ENCODE measurements around the gene CACNA1E.

Gene CACNA1E

GRCh38 chr1:181558416-181558815 is 75.1 kb downstream of the CACNA1E start:
- Histone ChIP-seq H2BK15ac (replicated peaks; ENCODE audit: low read depth) (no peak overlapping the region), H2BK120ac (ENCODE audit: low read depth, low read length) (no peak overlapping the region), H3K79me1 (ENCODE audit: low read length) (no peaks in the 10 kb centered on the region), H3K4ac (ENCODE audit: low read depth, low read length) (no peak overlapping the region), H4K8ac (ENCODE audit: low read depth, low read length) (no peak overlapping the region), H2BK5ac (ENCODE audit: low read length) (no peak overlapping the region), H2AK5ac (ENCODE audit: low read length) (no peak overlapping the region), H3K36me3 (ENCODE audit: control insufficient read depth, insufficient read depth, low read length) (no peaks in the 10 kb centered on the region), H3K9ac (ENCODE audit: low read length) (no peak overlapping the region), H3K4me1 (ENCODE audit: control insufficient read depth, low read depth, low read length) (peaks cover 5% of the 10 kb centered on the region), H3K18ac (ENCODE audit: low read length) (no peak overlapping the region), H3K56ac (ENCODE audit: low read length) (no peak overlapping the region), H3K4me3 (ENCODE audit: low read length) (no peak overlapping the region), H3K4me2 (ENCODE audit: low read length) (no peak overlapping the region), H3K79me2 (ENCODE audit: control insufficient read depth, insufficient read depth, low read length) (no peaks in the 10 kb centered on the region), H4K5ac (ENCODE audit: low read length) (no peak overlapping the region), H3K27ac (ENCODE audit: low read depth, low read length) (no peak overlapping the region), H3K27me3 (ENCODE audit: insufficient read depth, low read length, poor library complexity) (no peaks in the 10 kb centered on the region), H3K23ac (ENCODE audit: low read length) (no peak overlapping the region)
- no peak for DNase-seq
- WGBS (ENCODE audit: extremely low coverage, insufficient coverage, low lambda C conversion rate), result no CpG with 5 or more reads among the region's 4 CpGs

- Histone ChIP-seq H3K56ac (ENCODE audit: low read length) (no peak overlapping the region), H2BK5ac (ENCODE audit: low read length) (no peak overlapping the region), H2BK120ac (ENCODE audit: low read depth, low read length) (no peak overlapping the region), H3K79me1 (ENCODE audit: low read length) (no peaks in the 10 kb centered on the region), H4K5ac (ENCODE audit: low read length) (no peak overlapping the region), H4K8ac (ENCODE audit: low read depth, low read length) (no peak overlapping the region), H3K4me2 (ENCODE audit: low read length) (no peak overlapping the region), H3K27me3 (ENCODE audit: insufficient read depth, low read length, poor library complexity) (no peaks in the 10 kb centered on the region), H2BK15ac (replicated peaks; ENCODE audit: low read depth) (no peak overlapping the region), H3K23ac (ENCODE audit: low read length) (no peak overlapping the region), H3K4me1 (ENCODE audit: control insufficient read depth, low read depth, low read length) (peaks cover 5% of the 10 kb centered on the region), H2AK5ac (ENCODE audit: low read length) (no peak overlapping the region), H3K27ac (ENCODE audit: low read depth, low read length) (no peak overlapping the region), H3K4ac (ENCODE audit: low read depth, low read length) (no peak overlapping the region), H3K9ac (ENCODE audit: low read length) (no peak overlapping the region), H3K36me3 (ENCODE audit: control insufficient read depth, insufficient read depth, low read length) (no peaks in the 10 kb centered on the region), H3K18ac (ENCODE audit: low read length) (no peak overlapping the region), H3K79me2 (ENCODE audit: control insufficient read depth, insufficient read depth, low read length) (no peaks in the 10 kb centered on the region), H3K4me3 (ENCODE audit: low read length) (no peak overlapping the region)
- peak; percentile 43 for DNase-seq
- WGBS (ENCODE audit: extremely low coverage, insufficient coverage, low lambda C conversion rate), result no CpG with 5 or more reads among the region's 1 CpG
Observed at GRCh38 chr1:181559142-181559541, 75.8 kb downstream of the CACNA1E start.

- H3K18ac ChIP-seq (ENCODE audit: low read length), result no peak overlapping the region
- no peak overlapping the region for H2AK5ac ChIP-seq (ENCODE audit: low read length)
- H3K27ac ChIP-seq (ENCODE audit: low read depth, low read length), result no peak overlapping the region
- no peak overlapping the region for H3K4me3 ChIP-seq (ENCODE audit: low read length)
- no peaks in the 10 kb centered on the region for H3K27me3 ChIP-seq (ENCODE audit: insufficient read depth, low read length, poor library complexity)
- no peak overlapping the region for H3K9ac ChIP-seq (ENCODE audit: low read length)
- H3K79me2 ChIP-seq (ENCODE audit: control insufficient read depth, insufficient read depth, low read length), result no peaks in the 10 kb centered on the region
- no peaks in the 10 kb centered on the region for H3K79me1 ChIP-seq (ENCODE audit: low read length)
- H3K4ac ChIP-seq (ENCODE audit: low read depth, low read length), result no peak overlapping the region
- WGBS (ENCODE audit: extremely low coverage, insufficient coverage, low lambda C conversion rate), result no CpG with 5 or more reads among the region's 4 CpGs
- no peak overlapping the region for H4K5ac ChIP-seq (ENCODE audit: low read length)
- no peak overlapping the region for H3K56ac ChIP-seq (ENCODE audit: low read length)
- H2BK120ac ChIP-seq (ENCODE audit: low read depth, low read length), result no peak overlapping the region
- no peaks in the 10 kb centered on the region for H3K36me3 ChIP-seq (ENCODE audit: control insufficient read depth, insufficient read depth, low read length)
- peaks cover 5% of the 10 kb centered on the region for H3K4me1 ChIP-seq (ENCODE audit: control insufficient read depth, low read depth, low read length)
- H2BK5ac ChIP-seq (ENCODE audit: low read length), result no peak overlapping the region
- DNase-seq, result no peak
- H4K8ac ChIP-seq (ENCODE audit: low read depth, low read length), result no peak overlapping the region
- H3K4me2 ChIP-seq (ENCODE audit: low read length), result no peak overlapping the region
- no peak overlapping the region for H3K23ac ChIP-seq (ENCODE audit: low read length)
- no peak overlapping the region for H2BK15ac ChIP-seq (replicated peaks; ENCODE audit: low read depth)
Observed at GRCh38 chr1:181562395-181562794, 79.1 kb downstream of the CACNA1E start.

DNA sequence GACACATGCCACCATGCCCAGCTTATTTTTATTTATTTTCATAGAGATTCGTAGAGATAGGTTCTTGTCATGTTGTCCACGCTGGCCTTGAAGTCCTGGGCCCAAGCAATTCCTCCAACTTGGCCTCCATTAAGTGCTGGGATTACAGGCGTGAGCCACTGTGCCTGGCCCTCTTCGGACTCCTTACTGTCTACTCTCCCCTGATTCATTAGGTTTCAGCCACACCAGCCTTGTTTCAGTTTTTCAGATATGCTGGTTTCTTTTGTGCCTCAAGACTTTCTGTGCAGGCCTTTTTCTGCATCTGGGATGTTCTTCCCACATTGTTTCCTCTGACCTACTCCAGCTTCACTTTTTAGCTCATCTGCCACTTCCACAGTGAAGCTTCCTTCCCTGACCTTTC is 85.4 kb downstream of the CACNA1E start:
- Histone ChIP-seq H2BK5ac (ENCODE audit: low read length) (no peak overlapping the region), H3K4ac (ENCODE audit: low read depth, low read length) (no peak overlapping the region), H3K79me1 (ENCODE audit: low read length) (no peaks in the 10 kb centered on the region), H3K23ac (ENCODE audit: low read length) (no peak overlapping the region), H2BK120ac (ENCODE audit: low read depth, low read length) (no peak overlapping the region), H4K5ac (ENCODE audit: low read length) (no peak overlapping the region), H2BK15ac (replicated peaks; ENCODE audit: low read depth) (no peak overlapping the region), H3K27me3 (ENCODE audit: insufficient read depth, low read length, poor library complexity) (no peaks in the 10 kb centered on the region), H4K8ac (ENCODE audit: low read depth, low read length) (no peak overlapping the region), H2AK5ac (ENCODE audit: low read length) (no peak overlapping the region), H3K4me2 (ENCODE audit: low read length) (no peak overlapping the region), H3K4me1 (ENCODE audit: control insufficient read depth, low read depth, low read length) (no peaks in the 10 kb centered on the region), H3K79me2 (ENCODE audit: control insufficient read depth, insufficient read depth, low read length) (no peaks in the 10 kb centered on the region), H3K4me3 (ENCODE audit: low read length) (no peak overlapping the region), H3K18ac (ENCODE audit: low read length) (no peak overlapping the region), H3K56ac (ENCODE audit: low read length) (no peak overlapping the region), H3K27ac (ENCODE audit: low read depth, low read length) (no peak overlapping the region), H3K36me3 (ENCODE audit: control insufficient read depth, insufficient read depth, low read length) (no peaks in the 10 kb centered on the region), H3K9ac (ENCODE audit: low read length) (no peak overlapping the region)
- WGBS (ENCODE audit: extremely low coverage, insufficient coverage, low lambda C conversion rate), result no CpG with 5 or more reads among the region's 4 CpGs
- DNase-seq, result no peak

- H3K4ac ChIP-seq (ENCODE audit: low read depth, low read length), result no peak overlapping the region
- H4K5ac ChIP-seq (ENCODE audit: low read length), result no peak overlapping the region
- no peak overlapping the region for H3K18ac ChIP-seq (ENCODE audit: low read length)
- H3K27me3 ChIP-seq (ENCODE audit: insufficient read depth, low read length, poor library complexity), result no peaks in the 10 kb centered on the region
- H3K56ac ChIP-seq (ENCODE audit: low read length), result no peak overlapping the region
- H3K79me1 ChIP-seq (ENCODE audit: low read length), result no peaks in the 10 kb centered on the region
- no peak overlapping the region for H3K4me3 ChIP-seq (ENCODE audit: low read length)
- H3K36me3 ChIP-seq (ENCODE audit: control insufficient read depth, insufficient read depth, low read length), result no peaks in the 10 kb centered on the region
- WGBS (ENCODE audit: extremely low coverage, insufficient coverage, low lambda C conversion rate), result no CpG with 5 or more reads among the region's 8 CpGs
- no peak overlapping the region for H2BK5ac ChIP-seq (ENCODE audit: low read length)
- DNase-seq, result no peak
- no peak overlapping the region for H3K23ac ChIP-seq (ENCODE audit: low read length)
- no peak overlapping the region for H2BK15ac ChIP-seq (replicated peaks; ENCODE audit: low read depth)
- H3K4me2 ChIP-seq (ENCODE audit: low read length), result no peak overlapping the region
- H3K9ac ChIP-seq (ENCODE audit: low read length), result no peak overlapping the region
- H2BK120ac ChIP-seq (ENCODE audit: low read depth, low read length), result no peak overlapping the region
- no peaks in the 10 kb centered on the region for H3K4me1 ChIP-seq (ENCODE audit: control insufficient read depth, low read depth, low read length)
- H3K27ac ChIP-seq (ENCODE audit: low read depth, low read length), result no peak overlapping the region
- no peaks in the 10 kb centered on the region for H3K79me2 ChIP-seq (ENCODE audit: control insufficient read depth, insufficient read depth, low read length)
- no peak overlapping the region for H4K8ac ChIP-seq (ENCODE audit: low read depth, low read length)
- H2AK5ac ChIP-seq (ENCODE audit: low read length), result no peak overlapping the region
Observed at GRCh38 chr1:181577475-181577874, 94.2 kb downstream of the CACNA1E start.

GRCh38 chr1:181583598-181583997 is 100.3 kb downstream of the CACNA1E start:
- H3K18ac ChIP-seq (ENCODE audit: low read length), result no peak overlapping the region
- H3K79me2 ChIP-seq (ENCODE audit: control insufficient read depth, insufficient read depth, low read length), result no peaks in the 10 kb centered on the region
- peak; percentile 49 for DNase-seq
- no peak overlapping the region for H3K9ac ChIP-seq (ENCODE audit: low read length)
- H3K27me3 ChIP-seq (ENCODE audit: insufficient read depth, low read length, poor library complexity), result no peaks in the 10 kb centered on the region
- H2BK5ac ChIP-seq (ENCODE audit: low read length), result no peak overlapping the region
- no peak overlapping the region for H3K27ac ChIP-seq (ENCODE audit: low read depth, low read length)
- H2AK5ac ChIP-seq (ENCODE audit: low read length), result no peak overlapping the region
- no peaks in the 10 kb centered on the region for H3K36me3 ChIP-seq (ENCODE audit: control insufficient read depth, insufficient read depth, low read length)
- H3K4me1 ChIP-seq (ENCODE audit: control insufficient read depth, low read depth, low read length), result no peaks in the 10 kb centered on the region
- no peak overlapping the region for H2BK120ac ChIP-seq (ENCODE audit: low read depth, low read length)
- no peaks in the 10 kb centered on the region for H3K79me1 ChIP-seq (ENCODE audit: low read length)
- WGBS (ENCODE audit: extremely low coverage, insufficient coverage, low lambda C conversion rate), result no CpG with 5 or more reads among the region's 3 CpGs
- no peak overlapping the region for H3K4me3 ChIP-seq (ENCODE audit: low read length)
- H4K8ac ChIP-seq (ENCODE audit: low read depth, low read length), result no peak overlapping the region
- H3K4me2 ChIP-seq (ENCODE audit: low read length), result no peak overlapping the region
- no peak overlapping the region for H3K56ac ChIP-seq (ENCODE audit: low read length)
- no peak overlapping the region for H2BK15ac ChIP-seq (replicated peaks; ENCODE audit: low read depth)
- no peak overlapping the region for H4K5ac ChIP-seq (ENCODE audit: low read length)
- no peak overlapping the region for H3K23ac ChIP-seq (ENCODE audit: low read length)
- no peak overlapping the region for H3K4ac ChIP-seq (ENCODE audit: low read depth, low read length)
